ENCODE results near the gene INTS1.

- TF ChIP-seq, protein P1, sequence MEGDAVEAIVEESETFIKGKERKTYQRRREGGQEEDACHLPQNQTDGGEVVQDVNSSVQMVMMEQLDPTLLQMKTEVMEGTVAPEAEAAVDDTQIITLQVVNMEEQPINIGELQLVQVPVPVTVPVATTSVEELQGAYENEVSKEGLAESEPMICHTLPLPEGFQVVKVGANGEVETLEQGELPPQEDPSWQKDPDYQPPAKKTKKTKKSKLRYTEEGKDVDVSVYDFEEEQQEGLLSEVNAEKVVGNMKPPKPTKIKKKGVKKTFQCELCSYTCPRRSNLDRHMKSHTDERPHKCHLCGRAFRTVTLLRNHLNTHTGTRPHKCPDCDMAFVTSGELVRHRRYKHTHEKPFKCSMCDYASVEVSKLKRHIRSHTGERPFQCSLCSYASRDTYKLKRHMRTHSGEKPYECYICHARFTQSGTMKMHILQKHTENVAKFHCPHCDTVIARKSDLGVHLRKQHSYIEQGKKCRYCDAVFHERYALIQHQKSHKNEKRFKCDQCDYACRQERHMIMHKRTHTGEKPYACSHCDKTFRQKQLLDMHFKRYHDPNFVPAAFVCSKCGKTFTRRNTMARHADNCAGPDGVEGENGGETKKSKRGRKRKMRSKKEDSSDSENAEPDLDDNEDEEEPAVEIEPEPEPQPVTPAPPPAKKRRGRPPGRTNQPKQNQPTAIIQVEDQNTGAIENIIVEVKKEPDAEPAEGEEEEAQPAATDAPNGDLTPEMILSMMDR (IDR thresholded peaks at IDR 0.05 in 4 of 5, conservative IDR thresholded peaks at IDR 0.05 in 1 of 5), result no peak
- TF ChIP-seq POLR2A (IDR thresholded peaks at IDR 0.05), result no peak
Observed at GRCh38 chr7:1514995-1515401, 10.8 kb upstream of the INTS1 start.

Measured in gastrocnemius medialis (tissue), 4 donors.